H7 (cell line): ENCODE results near the gene ZNF710. TPM values are rescaled to one million over a fixed set of nuclear protein-coding genes. Genes with fewer than 3 reads are reported as not detected.
A peak's percentile ranks its signal among the peaks of the same experiment; 100 is the strongest.
"Not testable (repeated sequence)": the region's sequence is repeated elsewhere in the genome, so short reads cannot be mapped to it uniquely, and the experiment has no call there.

Experiments
- DNase-seq: peaks from one replicate; pipeline ENCODE4 v3.0.0; 2012
- H3K27me3 ChIP-seq: 2 replicates; pipeline ENCODE4 v1.6.0; 2011; ENCODE audit warnings: mild to moderate bottlenecking, low read length; ENCODE audit not compliant: control insufficient read depth, insufficient read depth
- H3K36me3 ChIP-seq: replicated peaks from 2 replicates; pipeline ENCODE4 v1.5.1; 2011; ENCODE audit warnings: low read length; ENCODE audit not compliant: control insufficient read depth, insufficient read depth
- H3K4me3 ChIP-seq: 2 replicates; pipeline ENCODE4 v1.5.1; 2011; ENCODE audit warnings: low read depth, mild to moderate bottlenecking, control low read depth, low read length, moderate library complexity; ENCODE audit not compliant: insufficient read depth
- total RNA-seq: library from RNA; depleted of rRNA; stranded (reverse); fragments of >200 nt; shearing (Covaris generic); gene quantifications from 2 replicates; pipeline ENCODE4 v1.2.3, GENCODE V29; 2014

The ZNF710 gene
- total RNA-seq, 1 experiment from 2014 or later: 28.5 TPM

DNA sequence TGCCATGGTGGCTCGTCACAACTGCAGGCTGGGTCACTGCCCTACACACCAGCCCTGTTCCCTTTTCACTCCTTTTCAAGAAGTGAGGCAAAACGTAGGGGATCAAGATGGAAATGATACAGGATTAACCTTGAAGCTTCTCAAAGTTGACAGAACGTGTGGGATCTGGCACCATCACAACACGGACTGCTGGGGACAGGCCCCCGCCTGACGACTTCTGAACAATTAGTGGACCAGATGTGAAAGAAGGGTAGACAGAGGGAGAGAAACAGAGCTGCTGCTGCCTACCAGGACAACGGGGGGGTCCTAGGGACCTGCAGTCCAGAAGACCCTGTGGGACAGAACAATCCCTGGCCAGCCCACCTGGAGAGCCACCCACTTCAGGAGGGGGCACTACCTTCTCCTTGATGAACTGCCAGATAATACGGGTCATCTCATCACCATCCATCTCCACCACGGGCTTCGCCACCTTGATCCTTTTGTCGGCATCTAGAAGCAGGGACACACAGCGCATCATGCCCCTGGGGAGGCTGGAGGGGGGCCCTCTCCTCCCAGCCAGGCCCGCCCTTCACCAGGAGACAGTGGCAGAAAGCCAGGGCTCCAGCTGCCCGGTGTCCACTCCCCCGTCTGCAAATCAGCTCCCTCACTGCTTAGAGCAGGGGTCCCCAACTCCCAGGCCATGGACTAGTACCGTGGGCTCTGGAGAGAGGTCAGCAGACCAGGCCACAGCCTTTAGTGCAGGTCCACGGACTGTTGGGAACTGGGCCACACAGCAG lies 90.2 kb downstream of the ZNF710 start:
- no peak for DNase-seq
- Histone ChIP-seq H3K36me3 (peaks cover 4% of the 10 kb centered on the region), H3K4me3 (no peak overlapping the region), H3K27me3 (no peaks in the 10 kb centered on the region; the same call in 1 of the 2 replicates)

DNA sequence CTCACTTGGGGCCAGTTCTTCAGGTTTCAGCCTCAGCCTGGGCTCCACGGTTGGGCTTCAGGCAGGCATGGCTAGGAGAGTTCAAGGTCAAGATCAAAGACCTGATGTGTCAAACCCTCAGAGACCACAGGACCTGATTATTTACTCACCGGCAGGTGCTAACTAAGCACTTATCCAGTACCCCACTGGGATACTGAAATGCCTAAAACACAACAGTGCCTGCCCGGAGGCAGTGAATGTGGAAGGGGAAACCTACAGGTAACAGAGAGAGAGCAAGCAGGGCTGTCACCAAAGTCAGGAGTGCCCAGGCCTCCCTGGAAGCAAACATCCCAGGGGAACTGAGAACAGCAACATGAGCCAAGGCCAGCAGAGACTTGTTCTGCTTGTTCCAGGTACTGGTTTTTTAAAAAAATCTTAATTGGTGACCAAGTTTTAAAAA lies 94.4 kb downstream of the ZNF710 start:
- peak; percentile 70 for DNase-seq
- no peaks in the 10 kb centered on the region; the same call in 1 of the 2 replicates for H3K27me3 ChIP-seq
- no peak overlapping the region for H3K4me3 ChIP-seq
- no peaks in the 10 kb centered on the region for H3K36me3 ChIP-seq

DNA sequence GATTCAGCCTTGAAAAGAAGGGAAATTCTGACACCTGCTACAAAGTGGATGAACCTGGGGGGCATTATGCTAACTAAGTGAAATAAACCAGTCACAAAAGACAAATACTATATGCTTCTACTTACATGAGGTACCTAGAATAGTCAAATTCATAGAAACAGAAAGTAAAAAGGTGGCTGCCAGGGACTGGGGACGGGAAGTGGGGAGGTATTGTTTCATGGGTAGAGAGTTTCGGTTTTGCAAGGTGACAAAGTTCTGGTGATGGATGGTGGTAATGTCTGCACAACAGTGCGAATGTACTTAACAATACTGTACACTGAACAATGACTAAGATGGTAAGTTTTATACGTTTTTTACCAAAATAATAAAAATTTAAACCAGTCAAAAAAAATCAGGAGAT lies 96.4 kb downstream of the ZNF710 start:
- no peak for DNase-seq

DNA sequence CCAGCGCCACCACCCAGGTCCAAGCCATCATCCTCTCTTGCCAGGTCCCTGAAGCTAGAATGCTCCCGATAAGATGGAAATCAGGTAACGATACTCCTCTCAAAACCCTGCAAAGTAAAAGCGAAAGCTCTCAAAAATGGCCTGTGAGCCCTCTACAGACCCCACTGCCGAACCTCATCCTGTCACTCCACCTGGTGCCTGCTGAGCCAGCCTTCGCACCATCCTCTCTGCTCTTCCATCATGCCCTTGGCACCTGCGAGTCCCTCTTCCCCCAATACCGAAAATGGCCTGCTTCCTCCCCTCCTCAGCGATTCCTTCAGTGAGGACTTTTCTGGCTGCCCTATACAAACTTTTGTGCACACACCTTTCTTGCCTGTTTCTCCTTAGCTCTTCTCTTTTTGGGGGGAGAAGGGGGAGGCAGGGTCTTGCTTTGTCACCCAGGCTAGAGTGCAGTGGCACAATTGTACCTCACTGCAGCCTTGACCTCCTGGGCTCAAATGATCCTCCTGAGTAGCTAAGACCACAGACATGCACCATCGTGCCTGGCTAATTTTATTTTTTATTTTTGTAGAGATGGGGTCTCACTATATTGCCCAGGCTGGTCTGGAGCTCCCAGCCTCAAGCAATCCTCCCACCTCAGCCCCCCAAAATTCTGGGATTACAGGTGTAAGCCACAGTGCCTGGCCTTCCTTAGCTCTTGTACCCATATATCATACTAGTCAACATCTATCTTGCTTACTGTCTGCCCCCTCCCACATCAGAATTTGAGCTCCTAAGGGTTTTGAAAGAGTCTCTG lies 98.1 kb downstream of the ZNF710 start:
- Histone ChIP-seq H3K36me3 (no peaks in the 10 kb centered on the region), H3K27me3 (peaks cover 15% of the 10 kb centered on the region), H3K4me3 (no peak overlapping the region)
- DNase-seq: peak; percentile 29

More for the DNA sequence above, 96.4 kb downstream of the ZNF710 start:
- Histone ChIP-seq H3K27me3 (peaks cover 3% of the 10 kb centered on the region), H3K4me3 (no peak overlapping the region), H3K36me3 (no peaks in the 10 kb centered on the region)

DNA sequence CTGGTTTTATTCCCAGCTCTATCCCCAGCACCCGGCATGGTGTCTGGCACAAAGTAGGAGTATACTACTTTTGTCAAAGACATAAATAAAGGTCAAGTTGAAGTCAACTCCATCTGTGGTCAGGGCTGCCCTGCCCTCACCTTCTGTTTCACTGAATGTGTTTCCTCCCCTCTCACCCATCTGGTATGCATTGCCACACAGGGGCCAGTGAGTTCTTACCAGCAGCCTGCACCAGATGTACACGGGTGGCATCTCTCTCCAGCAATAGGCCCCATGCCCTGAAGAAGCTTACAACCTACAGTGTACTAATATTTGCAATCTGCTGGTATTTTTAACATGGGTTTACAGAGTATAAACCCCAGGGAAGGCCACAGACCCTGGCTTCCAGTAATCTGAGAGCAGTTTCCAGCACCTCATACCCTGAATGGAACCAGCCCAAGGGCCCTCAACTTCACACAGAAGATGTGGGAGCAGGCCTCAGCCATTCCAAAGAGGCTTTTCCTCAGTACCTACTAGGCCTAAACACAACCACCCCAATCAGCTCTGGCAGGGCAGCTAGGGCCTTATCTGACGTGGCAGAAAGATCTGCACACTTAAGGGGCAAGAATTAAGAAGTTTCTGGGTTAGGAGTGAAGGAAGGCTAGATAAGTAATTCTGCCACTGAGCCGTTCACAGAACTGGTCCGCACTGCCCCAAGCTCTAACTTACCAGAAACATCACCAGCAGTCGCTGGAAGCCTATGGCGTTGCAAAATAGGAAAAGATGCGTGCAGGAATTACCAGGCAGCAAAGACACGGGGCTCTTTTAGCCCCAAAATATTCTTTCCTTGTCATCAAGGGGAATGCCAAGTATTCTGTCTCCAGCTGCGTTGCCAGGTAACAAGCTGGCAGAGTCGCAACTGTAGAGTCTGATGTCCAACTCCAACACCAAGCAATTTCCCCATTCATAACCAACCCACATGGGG lies 99.0 kb downstream of the ZNF710 start:
- peak; percentile 14 for DNase-seq
- Histone ChIP-seq H3K36me3 (no peaks in the 10 kb centered on the region), H3K4me3 (no peak overlapping the region), H3K27me3 (peaks cover 19% of the 10 kb centered on the region)

DNA sequence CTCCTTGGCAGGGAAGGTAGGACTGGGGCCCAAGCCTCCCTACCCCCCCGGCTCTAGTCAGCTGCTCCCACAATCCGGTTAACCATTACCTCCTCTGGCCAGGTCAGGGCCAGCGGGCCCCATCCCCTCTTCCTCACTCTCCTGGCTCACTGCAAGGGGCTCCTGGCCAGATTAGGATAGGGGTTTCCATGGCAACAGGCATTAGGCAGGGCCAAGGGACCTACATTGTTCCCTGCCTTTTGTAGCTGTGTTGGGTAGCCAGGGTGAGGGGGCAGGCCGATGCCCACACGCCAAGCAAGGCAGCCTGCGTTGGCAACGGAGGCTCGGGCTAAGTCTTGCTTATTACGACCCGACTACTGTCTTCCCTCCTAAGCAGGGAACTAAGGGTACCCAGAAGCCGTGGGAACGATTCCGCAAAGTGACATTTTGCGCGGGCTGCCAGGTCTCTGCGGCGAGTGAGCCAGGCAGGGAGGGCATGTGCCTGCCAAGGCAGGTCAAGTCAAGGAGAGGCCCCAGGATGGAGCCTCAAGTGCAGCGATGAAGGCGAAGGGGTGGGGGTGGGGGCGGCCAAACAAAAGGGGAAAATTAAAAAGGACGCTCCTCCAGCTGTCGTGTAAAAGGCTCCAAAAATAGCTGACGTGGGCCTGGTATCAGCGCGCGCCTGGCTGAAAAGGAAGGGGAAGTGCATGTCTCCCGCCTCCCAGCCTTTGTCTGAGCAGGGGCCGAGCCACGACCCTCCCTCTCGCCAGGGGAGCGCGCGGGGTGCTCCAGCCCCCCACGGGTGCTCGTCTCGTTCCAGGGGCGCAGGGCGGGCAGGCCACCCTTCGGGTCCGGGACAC lies 100.2 kb downstream of the ZNF710 start:
- peak overlapping the region; percentile 76 for H3K4me3 ChIP-seq
- DNase-seq: peak; percentile 88
- H3K27me3 ChIP-seq: peaks cover 19% of the 10 kb centered on the region
- no peaks in the 10 kb centered on the region for H3K36me3 ChIP-seq

DNA sequence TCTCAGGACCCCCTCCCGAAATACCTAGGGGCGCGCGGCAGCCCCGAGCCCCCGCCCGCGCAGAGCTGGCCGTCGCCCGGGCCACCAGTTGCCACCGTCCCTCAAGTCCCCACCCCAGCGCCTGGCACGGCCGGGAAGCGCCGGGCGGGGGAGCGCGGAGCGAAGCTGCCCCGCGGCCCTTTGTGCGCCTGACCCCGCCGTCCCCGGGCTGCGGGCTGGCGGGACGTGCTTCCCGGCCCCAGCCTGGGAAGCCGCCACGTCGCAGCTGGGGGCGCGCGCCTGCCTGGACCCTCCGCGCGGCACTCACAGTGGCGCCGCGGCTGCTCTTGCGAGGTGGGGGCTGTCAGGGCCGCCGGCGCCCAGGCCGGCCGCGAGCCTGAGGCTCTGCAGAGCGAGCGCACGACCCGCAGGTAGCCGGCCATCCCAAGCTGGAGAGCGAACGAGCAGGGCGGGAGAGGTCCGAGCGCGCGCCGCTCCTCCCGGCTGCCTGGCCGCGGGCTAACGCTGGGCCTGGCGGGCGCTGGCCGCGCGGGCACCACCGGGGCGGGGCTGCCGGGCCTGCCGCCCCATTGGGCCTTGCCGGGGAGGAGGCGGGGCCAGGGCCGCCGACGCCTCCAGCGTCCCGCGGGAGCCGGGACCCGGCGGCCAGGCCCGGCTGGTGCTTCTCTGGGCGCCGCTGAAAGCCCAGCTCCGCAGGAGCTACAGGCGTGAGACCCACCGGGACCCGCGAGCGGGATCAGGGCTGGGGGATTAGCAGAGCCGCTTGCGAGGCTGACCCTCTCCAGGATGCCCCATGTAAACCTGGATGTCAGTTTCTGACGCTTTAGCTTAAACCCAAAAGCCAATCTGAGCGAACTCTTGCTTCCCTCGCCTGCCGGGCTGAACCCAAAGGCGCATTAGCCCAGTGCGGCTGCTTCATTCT lies 101.1 kb downstream of the ZNF710 start, which contains the start of gene IDH2:
TSS of gene IDH2 (minus strand) at position 500 of the 922 bp plus-strand sequence. CDS start at position 422, 78 bp downstream.
- H3K36me3 ChIP-seq: no peaks in the 10 kb centered on the region
- H3K4me3 ChIP-seq: peak within 1 kb of the TSS; percentile 76
- peak; percentile 99 for DNase-seq
- H3K27me3 ChIP-seq: peaks cover 19% of the 10 kb centered on the region

DNA sequence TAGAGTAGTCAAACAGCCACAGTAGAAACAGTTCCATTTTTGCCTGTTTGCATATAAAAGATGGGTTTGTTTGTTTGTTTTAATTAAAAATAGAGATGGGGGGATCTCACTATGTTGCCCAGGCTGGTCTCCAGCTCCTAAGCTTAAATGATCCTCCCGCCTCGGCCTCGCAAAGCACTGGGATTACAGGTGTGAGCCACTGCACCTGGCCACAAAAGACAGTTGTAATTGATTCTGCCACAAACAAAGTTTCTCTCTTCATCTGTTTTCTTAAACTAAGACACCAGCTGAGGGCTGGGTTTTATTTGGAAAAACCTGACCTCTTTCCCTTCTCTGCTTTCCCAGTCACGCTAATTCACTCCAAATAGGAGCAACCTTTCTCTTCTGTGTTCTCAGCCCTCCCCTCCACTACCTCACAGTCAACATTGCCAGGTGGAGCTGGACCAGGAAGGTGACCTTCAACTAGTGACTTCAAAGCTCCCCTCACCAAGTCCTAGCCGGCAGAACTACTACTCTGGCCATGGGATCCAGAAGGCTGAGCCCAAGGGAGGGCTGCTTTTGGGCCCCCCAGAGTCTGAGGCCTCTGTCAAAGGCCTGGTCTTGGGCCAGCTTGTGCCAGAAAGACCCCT lies 102.7 kb downstream of the ZNF710 start:
- no peak for DNase-seq
- Histone ChIP-seq H3K27me3 (peaks cover 19% of the 10 kb centered on the region), H3K36me3 (no peaks in the 10 kb centered on the region), H3K4me3 (no peak overlapping the region)

DNA sequence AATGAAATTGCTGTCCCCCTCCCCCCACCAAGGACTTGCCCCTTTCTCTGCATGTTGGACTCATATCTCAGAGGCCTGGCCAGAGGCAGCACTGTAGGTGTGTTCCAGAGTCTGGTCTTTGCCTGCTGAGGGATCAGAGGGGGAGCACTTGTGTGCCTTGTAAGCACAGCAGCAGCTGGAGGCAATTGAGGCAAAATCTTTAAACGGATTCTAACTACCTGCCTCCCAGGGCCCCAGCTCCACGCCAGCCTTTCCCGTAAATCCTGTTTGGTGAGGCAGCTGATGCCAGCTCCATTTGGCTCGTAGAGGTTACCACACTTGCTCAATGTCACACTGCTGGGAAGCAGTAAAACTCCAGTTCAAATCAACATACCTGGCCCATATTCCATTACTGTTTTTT lies 103.4 kb downstream of the ZNF710 start:
- DNase-seq: no peak
- Histone ChIP-seq H3K4me3 (no peak overlapping the region), H3K27me3 (peaks cover 19% of the 10 kb centered on the region), H3K36me3 (no peaks in the 10 kb centered on the region)

DNA sequence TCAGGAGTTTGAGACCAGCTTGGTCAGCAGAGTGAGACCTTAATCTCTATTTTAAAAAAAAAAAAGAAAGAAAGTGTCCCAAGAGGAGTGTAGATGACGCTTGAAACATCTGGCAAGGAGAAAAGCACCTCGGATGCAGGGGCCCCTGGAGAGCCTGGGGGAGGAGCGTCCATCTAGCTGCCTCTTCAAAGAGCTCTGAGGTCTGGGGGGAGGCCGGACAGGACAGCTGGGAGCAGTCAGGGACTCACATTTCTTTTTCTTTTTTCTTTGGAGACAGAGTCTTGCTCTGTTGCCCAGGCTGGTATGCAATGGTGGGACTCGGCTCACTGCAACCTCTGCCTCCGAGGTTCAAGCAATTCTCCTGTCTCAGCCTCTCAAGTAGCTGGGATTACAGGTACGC lies 104.4 kb downstream of the ZNF710 start:
- no peaks in the 10 kb centered on the region for H3K36me3 ChIP-seq
- H3K4me3 ChIP-seq: no peak overlapping the region
- no peak for DNase-seq
- peaks cover 19% of the 10 kb centered on the region for H3K27me3 ChIP-seq

DNA sequence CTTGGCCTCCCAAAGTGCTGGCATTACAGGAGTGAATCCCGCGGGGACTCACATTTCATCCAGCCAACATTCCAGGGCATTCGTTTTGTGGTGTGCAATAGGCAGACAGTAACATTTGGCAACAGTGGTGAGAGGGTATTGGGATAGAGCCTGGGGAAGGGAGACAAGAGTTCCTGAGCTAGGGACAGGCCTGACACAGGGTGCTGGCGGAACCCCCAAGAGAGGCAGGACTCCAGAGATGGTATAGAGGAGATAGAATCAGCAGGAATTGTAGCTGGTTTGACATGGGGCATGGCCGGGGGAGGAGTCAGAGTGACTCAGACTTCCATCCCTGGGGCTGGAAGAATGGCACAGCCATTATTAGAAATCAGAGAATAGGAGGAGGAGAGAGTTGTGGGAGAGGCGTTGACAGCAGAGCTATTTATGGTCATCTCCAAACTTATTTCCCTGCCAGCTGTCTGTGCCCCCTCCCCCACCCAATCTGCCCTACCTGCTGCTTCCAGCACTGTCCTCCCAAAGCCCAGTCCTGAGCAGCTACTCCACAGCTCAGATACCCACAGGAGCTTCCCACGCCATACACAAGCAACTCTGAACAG lies 105.5 kb downstream of the ZNF710 start:
- Histone ChIP-seq H3K27me3 (peaks cover 15% of the 10 kb centered on the region), H3K4me3 (no peak overlapping the region), H3K36me3 (no peaks in the 10 kb centered on the region)
- peak; percentile 65 for DNase-seq

DNA sequence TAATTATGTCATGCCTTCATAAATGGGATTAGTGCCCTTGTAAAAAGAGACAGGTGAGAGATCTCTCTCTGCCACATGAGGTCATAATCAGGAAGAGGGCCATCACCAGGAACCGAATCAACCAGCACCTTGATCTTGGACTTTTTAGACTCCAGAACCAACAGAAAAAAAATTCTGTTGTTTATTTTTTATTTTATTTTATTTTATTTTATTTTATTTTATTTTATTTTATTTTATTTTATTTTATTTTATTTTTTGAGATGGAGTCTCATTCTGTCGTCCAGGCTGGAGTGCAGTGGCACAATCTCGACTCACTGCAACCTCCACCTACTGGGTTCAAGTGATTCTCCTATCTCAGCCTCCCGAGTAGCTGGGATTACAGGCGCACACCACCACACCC lies 106.9 kb downstream of the ZNF710 start:
- H3K27me3 ChIP-seq: peaks cover 15% of the 10 kb centered on the region
- H3K36me3 ChIP-seq, H3K4me3 ChIP-seq, DNase-seq: not testable (repeated sequence)
